Suppressor macrophage (primary cell): Measurements from ENCODE around the gene BBLN.
A peak's percentile ranks its signal among the peaks of the same experiment; 100 is the strongest.

Experiments used
- DNase-seq, 4 experiments: peaks; one replicate each; pipeline ENCODE4 v3.0.0-alpha.2; 2020 to 2022

BBLN gene

DNA sequence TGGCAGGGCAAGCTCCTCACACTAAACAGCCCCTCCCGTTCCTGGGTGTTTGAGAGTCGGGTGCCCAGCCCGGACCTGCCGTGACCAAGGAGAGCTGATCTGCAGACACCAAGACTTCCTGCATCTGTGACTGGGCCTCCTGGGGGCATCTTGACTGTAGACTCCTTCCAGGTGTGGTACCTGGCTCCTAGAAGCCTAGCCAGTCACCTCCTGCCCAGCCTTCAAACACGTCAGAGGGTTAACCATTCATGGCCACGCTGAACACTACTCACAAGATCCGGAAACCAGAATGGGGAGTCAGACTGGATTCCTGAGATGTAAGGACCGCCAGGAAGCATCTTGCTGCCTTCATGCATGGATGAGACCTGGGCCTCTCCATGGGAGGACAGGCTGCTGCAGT, 14.5 kb upstream of the BBLN start:
- DNase-seq, result no peak

DNA sequence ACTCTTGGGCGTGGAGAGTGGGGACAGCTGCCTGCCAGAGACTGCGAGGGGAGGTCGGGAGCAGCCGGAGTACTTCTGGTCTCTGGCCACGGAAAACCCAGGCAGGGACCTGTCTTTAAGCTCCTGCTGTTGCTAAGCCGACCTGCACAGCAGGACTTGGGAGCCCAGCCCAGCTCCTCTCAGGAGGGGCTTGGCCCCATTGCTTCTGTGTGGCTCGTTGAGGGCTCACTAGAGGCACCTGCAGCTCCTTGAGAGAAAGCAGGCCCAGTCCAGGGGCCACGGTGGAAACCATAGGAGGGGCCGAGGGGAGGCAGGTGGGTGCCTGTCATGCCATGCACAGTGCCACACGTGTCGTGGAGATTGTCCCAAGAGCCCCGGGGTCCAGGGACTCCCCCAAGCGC, 14.1 kb upstream of the BBLN start:
- DNase-seq, result no peak

DNA sequence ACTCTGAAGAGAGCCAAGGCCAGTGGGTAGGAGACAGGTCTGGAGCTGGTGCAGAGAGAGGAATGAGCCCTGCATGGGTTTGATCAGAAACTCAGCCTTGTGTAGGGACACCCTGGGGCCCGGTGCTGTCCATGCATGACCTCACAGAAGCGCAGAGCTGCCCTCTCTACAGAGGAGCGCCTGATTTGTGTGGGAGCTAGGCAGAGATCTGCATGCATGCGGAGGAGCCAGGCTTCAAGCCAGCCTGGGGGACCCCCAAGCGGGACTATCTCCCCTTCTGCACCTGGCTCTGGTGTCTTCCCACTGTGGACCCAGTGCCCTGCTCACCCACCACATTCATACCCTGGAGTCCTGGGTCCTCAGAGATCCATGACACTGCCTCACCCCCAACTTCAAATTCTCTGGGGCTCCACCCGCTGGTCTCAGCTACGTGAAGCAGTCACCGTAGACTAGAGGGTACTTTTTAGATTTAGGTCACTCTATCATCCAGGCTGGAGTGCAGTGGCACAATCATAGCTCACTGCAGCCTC, 13.4 kb upstream of the BBLN start:
- DNase-seq, result no peak

DNA sequence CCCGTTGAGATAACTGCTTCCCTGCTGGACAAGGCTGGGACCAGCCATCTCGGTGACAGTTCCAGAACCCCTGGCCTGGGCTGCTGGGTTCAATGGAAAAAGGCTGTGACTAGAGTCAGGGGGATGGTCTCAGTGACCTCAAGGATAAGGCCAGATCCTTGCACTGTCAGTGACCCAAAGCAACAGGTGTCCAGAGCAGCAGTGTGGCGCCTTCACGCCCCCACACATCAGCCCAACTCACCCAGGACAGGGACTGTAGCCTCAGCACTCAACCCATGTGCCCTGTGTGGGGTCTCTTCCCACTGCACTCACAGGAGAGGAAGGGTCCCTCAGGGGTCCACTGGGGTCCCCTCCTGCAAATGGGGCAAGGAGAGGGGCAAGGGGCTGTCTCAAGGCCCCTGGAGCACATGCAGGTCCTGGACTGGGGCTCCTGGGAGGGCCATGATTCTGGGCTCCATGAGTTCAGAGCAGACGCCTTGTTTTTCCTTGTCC, 11.5 kb upstream of the BBLN start:
- no peak for DNase-seq

DNA sequence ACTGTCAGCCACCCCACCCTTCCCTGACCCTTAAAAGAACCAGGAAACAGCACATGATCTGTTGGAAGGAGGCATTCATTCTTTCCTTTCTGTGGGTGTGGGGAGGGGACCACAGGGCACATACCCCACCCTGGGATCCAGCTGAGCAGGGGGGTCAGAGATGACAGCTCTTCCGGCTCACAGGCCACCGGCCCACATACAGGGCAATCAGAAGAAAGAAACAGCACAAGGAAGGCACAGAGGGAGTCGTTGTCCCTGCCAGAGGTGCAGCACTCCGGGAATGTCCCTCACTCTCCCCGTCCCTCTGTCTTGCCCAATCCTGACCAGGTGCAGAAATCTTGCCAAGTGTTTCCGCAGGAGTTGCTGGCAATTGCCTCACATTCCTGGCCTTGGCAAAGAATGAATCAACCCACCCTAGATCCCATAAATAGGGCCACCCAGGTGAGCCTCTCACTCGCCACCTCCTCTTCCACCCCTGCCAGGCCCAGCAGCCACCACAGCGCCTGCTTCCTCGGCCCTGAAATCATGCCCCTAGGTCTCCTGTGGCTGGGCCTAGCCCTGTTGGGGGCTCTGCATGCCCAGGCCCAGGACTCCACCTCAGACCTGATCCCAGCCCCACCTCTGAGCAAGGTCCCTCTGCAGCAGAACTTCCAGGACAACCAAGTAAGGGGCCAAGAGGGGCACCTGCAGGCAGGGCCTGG, 10.9 kb upstream of the BBLN start, which contains the start of gene LCN2:
Gene LCN2 (plus strand): TSS at position 453 of the 701 bp plus-strand sequence. CDS start 73 bp downstream, at position 526.
- DNase-seq, result no peak

DNA sequence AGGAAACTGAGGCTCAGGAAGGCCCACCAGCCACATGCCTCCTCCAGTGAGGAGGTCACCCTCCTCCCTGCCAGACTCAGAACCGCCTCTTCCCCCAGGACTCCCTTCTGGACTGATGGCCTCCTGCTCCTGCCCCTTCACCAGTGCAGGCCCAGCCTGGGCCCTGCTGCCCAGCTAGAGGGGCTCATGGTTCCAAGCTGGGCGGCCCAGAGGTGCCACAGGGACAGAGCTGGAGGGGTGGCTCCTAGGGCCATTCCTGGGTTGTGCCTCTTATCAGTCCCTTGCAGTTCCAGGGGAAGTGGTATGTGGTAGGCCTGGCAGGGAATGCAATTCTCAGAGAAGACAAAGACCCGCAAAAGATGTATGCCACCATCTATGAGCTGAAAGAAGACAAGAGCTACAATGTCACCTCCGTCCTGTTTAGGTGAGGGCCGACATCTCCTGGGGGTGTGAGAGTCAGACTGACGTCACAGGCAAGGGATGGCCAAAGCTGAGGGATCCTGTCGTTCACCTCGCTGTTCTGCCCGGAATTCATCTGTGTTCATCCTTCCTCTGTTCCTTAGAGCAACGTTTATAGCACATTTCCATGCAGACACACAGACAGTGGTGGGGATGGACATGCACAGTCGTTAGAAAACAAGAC, 10.0 kb upstream of the BBLN start:
- no peak for DNase-seq

DNA sequence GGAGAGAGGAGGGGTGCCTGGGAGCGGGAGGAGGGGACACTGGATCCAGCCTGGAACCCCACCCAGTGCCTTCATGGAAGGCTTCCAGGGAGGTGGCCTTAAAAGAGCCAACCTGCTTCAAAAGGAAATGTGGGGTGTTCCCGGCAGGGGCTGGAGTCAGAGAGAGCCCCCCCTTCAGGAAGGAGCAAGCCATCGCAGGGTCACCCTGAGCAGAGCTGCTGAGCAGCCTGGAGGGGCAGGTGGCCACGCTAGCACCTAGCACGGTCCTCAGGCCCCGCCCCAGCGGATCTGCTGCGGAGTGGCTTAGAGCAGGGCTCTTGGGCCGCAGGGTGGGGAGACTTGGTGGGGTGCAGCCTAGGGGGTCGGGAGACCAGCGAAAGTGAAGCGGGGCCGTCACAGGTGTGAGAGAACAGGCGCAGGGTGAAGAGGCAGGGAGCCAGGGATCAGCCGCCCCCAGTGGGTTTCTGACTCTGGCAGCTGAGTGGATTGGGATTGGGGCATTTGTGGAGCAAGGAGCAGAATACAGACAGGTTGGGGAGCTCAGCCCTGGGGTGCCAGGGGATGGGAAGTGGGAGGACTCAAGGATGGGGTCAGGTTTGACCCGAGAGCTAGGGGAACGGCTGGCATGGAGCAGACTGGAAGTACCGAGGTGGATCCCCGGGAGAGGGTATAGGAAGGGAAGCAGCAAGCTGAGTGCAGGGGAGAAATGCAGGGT, 9.3 kb upstream of the BBLN start:
- peak in 2 of 4 experiments; percentile 24 to 31 for DNase-seq

DNA sequence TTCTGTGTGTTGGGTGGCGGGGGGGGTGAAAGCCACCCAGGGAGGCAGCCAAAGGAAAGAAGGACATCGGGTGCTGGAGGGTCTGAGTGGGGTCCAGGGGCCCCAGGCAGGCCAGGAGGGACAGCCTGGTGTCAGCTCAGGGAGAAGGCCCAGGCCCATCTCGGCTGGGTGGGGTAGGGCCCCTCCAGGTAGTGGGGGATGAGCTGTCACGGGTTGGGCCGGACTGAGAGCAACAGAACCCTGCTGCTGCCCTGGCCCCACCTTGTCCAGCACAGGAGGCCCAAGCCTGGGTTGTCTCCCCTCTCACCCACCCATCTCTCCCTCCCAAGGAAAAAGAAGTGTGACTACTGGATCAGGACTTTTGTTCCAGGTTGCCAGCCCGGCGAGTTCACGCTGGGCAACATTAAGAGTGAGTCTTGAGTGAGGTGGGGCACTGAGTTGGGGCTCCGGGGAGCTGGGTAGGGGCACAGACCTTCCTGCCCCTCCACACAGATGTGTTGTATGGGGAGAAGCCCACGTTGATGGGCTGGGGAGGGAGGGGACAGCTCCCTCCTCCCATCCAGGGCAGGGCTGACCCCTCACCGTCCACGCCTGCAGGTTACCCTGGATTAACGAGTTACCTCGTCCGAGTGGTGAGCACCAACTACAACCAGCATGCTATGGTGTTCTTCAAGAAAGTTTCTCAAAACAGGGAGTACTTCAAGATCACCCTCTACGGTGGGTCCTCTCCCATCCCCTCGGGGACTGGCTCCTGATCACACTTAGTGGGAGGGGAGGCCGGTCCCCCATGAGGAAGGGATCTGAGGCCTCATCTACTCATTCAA, 8.5 kb upstream of the BBLN start:
- DNase-seq, result no peak

DNA sequence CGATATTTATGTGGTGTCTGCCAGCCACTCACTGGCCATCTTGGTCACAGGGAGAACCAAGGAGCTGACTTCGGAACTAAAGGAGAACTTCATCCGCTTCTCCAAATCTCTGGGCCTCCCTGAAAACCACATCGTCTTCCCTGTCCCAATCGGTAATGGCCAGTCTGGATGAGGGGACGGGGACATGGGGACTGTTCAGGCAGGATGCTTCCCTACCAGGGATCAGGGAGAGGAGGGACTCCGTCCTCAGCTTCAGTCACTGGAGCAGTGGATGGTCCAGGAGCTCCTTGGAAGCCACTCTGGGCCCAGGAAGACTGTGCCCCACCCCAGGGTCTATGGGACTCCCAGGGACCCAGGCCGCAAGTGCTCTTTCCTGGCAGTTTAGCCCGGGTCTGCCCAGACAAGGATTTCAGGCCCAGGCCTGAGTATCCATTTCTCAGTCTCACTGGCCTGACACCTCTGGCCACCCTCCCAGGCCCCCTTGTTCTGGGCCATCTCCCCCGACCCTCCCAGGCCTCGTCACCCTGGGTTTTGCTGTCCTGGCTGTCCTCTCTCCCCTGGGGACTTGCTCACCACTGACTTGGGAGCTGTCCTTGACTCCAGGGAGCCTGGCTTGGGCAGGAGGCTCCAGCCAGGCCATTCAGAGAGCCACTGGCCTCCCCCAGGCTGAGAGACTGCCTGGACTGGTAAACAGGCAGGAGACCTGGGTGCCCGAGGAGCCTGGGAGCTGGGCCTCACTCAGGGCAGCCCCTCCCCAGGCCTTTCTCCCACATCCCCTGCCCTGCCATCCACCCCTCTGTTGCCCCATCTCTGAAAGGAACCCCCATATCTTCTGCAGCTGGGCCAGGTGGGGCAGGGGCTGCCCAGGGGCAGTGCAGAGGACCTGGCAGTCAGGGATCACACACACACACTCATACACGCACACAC, 7.7 kb upstream of the BBLN start:
- no peak for DNase-seq

DNA sequence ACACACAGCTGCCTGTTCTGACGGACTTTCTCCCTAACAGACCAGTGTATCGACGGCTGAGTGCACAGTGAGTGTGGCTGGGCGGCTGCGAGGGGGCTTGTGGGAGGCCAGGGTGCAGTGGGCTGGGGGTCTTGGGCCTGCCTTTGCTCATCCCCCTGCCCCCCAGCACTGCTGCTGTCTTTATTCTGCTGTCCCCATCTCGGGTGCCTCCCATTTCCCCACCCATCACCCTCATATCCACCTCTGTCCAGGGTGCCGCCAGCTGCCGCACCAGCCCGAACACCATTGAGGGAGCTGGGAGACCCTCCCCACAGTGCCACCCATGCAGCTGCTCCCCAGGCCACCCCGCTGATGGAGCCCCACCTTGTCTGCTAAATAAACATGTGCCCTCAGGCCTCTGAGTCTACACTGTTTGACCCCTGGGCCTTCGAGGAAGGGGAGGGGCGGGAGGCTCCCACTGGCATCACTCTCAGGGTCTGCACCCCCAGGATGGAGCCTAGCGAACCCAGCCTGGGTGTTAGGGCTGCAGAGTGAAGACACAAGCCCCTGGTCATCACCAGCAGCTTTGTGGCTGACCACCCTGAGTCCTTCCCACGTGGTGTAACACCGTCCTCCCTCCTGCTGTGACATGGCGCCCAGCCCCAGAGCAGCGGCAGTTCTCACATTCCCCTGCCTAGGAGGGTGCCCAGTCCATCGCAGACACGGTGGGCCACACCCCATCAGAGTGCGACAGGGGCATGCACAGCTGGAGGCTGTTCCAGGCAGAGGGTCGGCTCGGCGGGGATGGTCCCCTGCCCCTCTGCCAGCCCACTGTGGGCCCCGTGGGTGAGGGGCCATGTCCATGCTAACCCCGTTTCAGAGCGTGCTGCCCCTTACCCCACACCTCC, 6.8 kb upstream of the BBLN start:
- DNase-seq, result no peak

DNA sequence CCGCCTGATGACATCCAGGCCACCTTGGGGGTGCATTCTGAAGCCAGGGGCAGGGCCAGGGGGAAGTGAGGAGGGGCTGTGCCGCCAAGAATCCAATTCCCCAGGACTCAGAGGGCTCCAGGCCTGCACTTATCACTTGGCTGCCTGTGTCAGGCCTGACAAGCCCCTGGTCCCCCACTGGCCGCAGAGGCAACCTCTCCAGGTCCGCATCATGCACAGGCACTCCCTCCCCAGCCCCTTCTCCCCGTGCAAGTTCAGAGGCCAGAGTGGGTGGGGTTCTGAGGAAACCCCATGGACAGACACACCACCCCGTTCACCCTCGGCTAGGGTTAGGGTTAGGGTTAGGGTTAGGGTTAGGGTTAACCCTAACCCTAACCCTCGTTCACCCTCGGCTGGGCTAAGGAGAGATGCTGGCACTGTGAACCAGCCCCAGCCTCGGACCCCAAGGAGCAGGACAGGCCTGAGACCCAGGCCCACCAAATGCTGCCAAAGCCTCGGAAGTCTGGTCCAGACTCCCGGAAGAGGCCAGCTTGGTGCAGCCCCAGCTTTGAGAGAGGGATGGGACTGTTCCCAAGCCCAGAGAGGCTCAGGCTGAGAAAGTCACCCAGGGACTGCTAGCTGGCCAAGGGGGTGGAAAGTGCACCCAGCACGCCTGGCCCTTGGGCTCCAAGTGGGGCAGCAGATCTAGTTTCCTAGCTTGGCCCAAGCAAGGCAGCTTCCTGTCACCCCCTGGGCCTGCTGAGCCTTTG, 5.9 kb upstream of the BBLN start:
- DNase-seq, result no peak

DNA sequence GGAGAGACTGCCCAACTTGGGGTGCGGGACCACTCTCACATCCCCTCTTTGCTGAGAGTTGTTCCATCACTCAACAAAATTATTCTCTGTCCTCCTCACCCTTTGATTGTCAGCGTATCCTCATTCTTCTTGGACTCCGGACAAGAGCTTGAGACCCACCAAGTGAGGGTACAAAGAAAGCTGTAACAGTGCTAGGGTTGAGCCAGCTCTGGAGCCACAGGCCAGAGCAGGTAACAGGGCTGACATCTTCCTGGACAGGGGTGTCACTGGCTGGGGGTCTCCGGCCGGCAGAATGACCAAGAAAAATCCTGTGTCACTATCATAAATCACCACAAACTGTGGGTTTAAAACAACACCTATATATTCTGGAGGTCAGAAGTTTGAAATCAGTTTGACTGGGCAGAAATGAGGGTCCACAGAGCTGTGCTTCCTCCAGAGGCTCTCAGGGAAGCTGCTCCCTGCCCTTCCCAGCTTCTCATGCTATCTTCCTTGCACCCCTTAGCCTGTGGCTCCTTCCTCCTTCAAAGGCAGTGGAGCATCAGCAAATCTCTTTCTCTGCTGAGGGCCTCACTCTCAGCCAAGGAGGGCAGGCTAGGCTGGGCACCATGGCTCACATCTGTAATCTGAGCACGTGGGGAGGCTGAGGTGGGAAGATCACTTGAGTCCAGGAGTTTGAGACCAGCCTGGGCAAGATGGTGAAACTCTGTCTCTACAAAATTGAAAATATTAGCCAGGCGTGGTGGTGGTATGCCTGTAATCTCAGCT, 4.1 kb upstream of the BBLN start:
- DNase-seq, result no peak

DNA sequence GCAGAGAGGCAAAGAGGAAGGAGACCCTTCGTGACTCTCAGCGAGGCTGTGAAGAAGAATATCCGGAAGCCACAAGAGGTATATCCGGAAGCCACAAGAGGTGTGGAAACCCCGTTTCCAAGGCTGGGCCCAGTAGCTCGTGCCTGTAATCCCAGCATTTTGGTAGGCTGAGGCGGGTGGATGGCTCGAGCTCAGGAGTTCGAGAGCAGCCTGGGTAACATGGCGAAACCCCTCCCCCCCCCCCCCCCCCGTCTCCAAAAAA, 612 bp upstream of the BBLN start:
- DNase-seq, result peak; percentile 36 to 59 (median 49)

DNA sequence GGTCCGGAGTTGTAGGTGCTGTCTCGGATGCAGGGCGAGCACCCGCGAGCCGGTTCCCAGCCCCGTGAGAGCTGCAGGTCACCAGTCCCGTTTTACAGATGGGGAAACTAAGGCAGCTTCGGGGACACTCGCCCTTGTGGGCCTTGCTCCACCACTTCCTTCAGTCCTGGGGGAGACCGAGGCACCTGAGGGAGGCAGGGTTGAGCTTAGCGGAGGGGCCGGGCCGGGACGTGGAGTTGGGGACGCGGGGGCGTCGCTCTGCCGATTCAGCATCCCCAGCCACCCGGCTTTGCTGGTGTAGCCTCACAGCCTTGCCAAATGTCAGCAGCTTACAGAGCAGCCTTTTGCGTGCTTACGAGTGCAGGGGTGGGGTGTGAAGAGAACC, 530 bp downstream of the BBLN start:
- peak; percentile 58 to 80 (median 74) for DNase-seq

DNA sequence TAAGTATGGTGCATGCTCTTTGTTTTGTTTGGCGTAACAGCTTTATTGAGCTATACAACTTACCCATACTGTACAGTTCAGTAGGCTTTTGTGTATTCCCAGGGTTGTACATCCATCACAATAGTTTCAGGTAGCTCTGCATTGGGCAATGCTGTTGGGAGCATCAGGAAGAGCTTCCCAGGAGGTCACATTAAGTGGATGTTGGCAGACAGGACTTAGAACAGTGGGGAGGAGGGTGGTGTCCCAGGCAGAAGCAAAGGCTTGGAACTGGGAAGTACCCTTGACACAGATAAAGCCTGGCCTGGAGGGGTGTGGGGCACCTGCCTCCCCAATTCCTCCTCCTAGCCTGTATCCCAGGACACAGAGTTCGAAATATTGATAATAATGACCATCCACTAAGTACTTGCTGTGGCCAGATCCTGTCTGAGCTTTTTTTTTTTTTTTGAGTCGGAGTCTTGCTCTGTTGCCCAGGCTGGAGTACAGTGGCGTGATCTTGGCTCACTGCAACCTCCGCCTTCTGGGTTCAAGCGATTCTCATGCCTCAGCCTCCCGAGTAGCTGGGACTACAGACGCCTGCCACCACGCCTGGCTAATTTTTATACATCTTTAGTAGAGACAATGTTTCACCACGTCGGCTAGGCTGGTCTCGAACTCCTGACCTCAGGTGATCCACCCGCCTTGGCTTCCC, 1.3 kb downstream of the BBLN start:
- peak in 3 of 4 experiments; percentile 20 to 27 (median 23) for DNase-seq

DNA sequence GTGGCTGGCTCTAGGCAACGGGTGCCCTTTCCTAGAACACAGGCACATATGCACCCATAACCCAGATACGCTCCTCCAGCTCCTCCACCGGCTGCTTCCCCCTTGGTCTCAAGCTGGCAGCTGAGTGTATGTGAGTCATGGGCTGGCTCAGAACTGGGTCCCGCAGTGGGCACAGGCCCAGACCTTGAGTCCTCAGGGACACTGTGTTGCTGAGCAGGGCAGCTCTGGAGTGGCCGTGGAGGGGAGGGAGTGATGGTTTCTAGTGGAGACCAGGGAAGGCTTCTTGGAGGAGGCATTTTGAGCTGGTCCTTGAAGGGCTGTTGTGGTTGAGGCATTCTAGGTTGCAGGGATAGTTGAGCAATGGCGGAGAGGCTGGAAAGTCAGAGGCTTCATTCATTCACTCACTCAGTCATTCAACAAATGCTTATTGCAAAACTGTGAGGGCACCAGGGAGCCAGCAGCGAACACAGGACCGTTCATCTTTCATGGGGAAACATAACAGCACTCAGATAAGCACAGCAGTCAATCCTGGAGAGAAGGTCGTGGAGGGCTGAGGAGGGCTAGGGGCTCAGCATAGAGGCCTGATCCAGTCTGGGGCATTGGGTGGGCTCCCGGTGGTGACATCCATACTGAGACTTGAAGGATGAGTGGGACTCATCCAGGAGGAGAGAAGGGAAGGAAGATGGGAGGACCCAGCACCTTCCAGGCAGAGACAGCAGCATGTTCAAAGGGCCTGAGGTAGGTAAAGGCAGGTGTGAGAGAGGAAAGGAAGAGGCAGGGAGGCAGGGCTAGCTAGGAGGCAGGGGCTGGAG, 2.4 kb downstream of the BBLN start:
- peak in 3 of 4 experiments; percentile 19 to 36 (median 30) for DNase-seq

DNA sequence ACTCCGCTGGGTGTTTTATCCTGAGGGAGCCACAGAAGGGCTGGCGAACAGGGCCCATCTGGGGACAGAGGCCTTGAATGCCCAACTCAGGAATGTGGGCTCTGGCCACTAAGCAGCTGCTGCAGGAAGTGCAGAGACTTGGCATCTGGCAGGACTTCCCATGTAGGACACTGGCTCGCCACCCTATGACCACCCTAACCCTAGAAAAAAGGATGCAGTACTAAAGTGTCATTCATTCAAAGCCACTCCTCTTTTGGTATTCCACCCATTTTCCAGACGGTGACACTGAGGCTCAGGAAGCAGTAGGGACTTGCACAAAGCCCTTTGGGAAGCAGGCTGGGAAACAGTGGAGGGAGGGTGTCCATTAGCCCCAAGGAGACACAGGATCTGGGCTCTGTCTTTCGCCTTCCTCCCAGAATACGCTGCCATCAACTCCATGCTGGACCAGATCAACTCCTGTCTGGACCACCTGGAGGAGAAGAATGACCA, 3.0 kb downstream of the BBLN start:
- no peak for DNase-seq
